ENCODE data around the gene ENTPD3.
"Not testable (repeated sequence)": the region's sequence is repeated elsewhere in the genome, so short reads cannot be mapped to it uniquely, and the experiment has no call there.

Gene ENTPD3

DNA sequence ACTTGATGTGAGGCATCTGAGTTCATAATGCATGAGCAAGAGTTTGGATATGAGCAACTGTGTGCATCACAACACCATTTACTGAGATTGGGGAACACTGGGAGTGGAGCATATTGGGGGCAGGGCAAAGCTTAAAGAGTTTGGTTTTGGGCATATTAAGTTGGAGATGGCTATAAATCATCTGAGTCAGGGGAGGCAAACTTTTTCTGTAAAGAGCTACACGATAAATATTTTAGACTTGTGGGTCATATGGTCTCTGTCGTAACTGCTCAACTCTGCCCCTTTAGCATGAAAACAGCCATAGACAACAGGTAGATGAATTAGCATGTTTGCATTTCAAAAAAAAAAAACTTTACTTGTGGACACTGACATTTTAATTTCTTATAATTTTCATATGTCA is 20.0 kb downstream of the ENTPD3 start:
- DNase-seq (ENCODE audit: low read depth, low spot score): no peak

DNA sequence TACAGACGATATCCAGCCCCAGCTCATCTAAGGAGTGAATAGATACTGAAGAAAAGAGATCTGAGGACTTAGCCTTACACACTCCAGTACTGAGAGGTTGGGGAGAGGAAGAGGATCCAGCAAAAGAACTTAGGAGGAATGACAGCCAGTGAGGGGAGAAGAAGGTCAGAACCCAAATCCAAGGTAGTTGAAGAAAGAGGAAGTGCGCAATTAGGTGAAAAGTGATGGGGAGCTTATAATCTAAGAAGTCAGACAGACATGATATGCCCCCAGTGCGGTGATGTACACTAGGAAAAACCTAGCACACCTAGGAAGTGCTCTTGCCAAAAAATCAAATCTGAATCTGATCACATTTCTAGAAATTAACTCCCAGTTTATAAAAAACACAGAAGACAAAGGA is 20.6 kb downstream of the ENTPD3 start:
- no peak for DNase-seq (ENCODE audit: low read depth, low spot score)

DNA sequence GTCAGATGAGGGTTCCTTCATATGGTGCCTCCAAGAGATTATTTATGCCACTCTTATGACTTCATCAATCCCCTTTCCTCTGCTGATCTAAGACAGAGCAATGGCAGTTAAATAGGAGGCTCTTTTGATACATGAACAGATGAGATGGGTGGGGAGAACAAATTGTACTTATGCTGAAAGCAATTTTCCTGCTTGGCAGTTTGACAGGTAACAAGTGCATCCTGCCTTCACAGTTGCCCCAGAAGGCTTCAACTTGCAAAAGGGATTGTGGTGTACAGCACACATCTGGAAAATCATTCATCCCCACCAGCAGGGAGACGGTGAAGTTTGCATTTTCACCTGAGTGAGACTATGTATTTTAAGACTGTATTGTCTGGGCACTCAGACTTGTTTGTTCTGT is 27.3 kb downstream of the ENTPD3 start:
- DNase-seq (ENCODE audit: low read depth, low spot score): no peak

DNA sequence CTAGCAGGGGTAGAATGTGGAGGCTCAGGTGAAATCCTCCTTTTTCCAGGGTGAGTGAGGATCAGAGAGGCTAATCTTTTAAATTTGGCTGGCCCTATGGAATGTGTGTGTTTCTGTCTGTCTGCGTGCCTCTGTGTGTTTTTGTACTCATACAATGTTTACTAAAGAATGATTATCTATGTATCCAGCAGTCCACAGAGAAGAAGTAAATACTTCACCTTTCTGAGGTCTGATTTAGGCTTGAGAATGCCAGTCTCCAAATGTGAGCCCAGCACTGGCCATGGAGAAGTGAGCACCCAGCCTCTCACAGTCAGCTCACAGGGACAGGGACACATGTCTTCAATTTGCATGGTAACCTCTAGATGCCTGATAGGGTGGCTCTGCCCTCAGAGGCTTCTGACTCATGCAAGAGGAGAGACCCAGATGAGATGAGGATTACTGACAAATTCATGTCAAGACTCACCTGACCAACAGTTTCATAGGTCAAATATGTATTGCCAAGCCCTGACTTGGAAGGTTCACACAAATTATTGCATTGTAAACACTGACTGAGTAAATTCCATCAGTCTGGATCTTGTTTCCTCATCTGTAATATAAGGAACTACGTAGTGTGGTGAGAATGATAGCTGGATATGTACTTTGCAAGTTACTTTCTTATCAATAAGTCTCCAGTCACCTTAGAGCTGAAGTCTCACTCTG is 31.0 kb downstream of the ENTPD3 start:
- no peak for DNase-seq (ENCODE audit: low read depth, low spot score)

DNA sequence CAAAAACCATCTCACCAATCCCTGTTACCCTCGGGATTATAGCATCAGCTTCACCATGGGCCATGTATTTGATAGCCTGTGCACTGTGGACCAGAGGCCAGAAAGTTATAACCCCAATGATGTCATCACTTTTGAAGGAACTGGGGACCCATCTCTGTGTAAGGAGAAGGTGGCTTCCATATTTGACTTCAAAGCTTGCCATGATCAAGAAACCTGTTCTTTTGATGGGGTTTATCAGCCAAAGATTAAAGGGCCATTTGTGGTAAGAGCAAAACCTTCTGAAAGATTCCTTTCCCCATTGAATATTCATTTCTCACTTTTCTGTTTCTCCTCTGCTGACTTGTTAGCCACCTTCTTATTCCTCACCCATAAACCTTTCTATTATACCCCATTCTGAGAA is 35.9 kb downstream of the ENTPD3 start:
- DNase-seq (ENCODE audit: low read depth, low spot score): no peak

DNA sequence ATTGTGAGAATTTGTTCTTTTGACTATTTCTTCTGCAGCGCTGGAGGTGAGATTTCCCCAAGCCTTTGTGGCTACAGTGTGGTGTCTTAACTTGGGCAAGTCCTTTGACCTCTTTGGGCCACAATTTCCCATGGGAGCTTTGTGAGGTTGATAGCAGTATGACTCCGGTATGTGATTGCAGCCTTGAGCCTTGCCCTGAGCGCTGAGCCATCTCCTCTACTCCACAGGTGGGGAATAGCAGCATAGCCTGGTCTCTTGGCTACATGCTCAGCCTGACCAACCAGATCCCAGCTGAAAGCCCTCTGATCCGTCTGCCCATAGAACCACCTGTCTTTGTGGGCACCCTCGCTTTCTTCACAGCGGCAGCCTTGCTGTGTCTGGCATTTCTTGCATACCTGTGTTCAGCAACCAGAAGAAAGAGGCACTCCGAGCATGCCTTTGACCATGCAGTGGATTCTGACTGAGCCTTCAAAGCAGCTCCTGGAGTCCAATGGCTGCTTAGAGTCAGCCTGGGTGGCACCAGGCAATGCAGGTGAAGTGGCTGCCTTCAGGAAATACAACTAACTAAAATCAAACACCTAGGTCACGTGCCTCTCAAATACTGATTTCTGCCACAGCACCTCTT is 40.2 kb downstream of the ENTPD3 start:
- DNase-seq (ENCODE audit: low read depth, low spot score): no peak

DNA sequence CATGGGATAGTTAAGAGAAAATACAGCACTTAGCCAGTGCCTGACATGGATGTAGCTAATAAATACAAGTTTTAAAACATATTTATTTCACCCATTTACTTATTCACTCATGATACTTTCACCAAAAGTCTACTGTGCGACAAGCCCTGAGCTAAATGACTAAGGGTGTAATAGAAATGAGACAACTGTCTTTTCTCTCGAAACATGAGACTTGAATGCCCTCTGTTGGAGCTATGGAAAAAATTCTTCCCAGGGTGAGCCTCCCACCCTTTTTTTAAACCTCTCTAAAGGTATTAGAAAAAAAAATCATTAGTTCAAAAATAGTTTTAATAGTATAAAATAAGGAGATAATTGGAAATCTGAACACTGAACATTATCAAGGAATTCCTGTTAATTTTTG is 45.8 kb downstream of the ENTPD3 start:
- no peak for DNase-seq (ENCODE audit: low read depth, low spot score)

DNA sequence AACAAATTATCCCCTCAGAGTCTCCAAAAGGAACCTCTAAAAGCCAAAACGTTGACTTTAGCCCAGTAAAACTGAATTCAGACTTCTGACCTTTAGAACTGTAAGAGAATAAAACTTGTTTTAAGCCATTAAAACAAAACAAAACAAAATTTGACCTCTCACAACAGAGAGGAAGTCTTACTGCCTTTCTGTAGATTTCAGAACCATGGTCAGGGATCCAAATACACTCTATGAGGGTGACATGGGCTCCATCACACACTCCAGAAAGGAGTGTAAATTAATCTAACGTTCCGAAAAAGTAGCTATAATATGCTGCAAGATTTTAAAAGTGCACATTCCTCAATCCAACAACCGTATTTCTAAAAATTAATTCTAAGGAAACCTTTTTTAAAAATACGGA is 50.9 kb downstream of the ENTPD3 start:
- peak; percentile 23 for DNase-seq (ENCODE audit: low read depth, low spot score)

DNA sequence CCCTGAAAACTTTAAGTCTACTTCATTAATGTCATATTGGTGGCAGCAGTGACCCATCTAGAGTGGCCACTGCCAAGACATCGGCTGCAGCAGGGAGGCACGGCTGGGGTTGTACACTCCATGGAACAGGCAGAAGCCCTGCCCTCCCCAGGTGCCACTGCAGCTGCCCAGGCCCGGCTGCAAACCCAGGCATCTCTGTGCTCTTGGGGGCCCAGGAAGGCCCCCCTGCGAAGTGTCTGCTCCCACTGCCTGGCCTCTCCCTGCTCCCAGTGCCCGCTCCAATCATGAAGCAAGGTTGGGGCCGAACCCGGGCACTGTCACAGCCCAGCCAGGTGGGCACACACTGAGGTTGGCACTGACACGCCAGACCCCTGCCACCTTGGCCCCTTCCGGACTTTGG is 58.1 kb downstream of the ENTPD3 start:
- no peak for DNase-seq (ENCODE audit: low read depth, low spot score)

DNA sequence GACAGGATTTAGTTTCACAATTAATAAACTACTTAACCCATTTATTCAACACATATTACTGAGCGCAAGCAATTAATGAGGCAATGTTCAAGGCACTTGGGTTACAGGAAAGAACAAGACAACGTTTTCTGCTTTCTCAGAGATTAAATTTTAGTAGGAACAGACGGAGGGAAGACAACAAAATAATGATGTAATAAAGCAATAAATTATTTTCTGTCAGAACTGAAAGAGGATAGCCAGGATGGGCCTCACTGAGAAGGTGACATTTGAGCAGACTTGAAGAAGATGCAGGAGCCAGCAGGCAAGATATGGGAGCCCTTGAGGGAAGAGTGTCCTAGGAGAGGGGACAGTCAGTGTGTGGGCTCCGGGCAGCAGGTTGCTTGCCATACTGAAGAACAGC is 58.9 kb downstream of the ENTPD3 start:
- no peak for DNase-seq (ENCODE audit: low read depth, low spot score)

DNA sequence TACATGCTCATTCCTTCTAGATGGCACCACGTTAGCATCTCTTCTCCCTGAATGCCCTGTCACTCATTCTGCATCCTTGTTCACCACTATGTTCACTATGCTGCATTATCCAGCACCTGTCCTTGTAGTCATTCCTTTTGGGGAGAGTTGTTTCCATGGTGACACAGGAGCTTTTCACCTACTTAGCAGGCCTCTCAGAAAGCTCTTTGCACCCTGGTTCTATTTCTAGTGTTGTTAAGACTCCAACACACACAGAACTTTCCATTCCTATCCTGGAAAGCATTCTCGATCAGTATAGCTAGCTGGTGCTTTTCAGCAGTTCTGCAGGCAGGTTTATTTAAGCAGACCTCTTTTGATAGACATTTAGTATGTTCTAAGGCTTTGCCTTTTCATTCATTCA is 63.5 kb downstream of the ENTPD3 start:
- no peak for DNase-seq (ENCODE audit: low read depth, low spot score)

DNA sequence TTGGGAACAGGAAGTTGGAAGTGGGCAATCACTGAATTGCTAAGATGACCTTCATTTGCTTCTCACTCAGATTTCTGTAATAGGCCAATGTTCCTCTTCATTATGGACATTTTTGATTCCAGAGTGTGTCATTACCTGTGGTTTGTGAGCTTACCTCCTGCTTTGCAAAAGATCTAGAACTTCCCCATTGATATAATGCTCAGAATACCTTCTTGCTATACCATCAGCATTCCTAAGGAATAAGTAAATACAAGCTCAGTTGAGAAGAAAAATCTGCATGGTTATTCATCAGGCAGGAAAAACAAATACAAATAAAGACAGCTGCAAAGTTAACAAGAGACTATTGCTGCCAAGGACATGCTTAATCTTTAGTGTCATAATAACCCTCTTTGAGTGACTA is 64.6 kb downstream of the ENTPD3 start:
- DNase-seq (ENCODE audit: low read depth, low spot score): peak; percentile 20

DNA sequence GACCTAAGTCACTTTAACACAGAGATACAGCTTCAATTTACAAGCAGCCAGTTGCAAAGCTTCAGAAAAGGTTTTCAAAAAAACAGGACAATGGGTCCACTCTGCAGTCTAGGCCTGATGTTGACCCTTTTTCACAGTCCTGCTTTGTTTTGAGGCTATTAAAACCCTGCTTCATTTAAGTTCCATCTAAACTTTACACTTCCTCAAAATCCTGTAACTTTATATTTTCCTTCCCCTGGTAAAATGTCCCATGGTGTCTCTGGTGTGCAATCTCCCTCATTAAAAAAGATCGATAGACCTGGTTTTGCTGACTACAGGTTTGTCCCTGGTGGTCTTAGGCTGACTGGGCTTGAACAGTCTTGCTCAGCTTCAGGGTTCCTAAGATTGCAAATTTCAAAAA is 65.1 kb downstream of the ENTPD3 start:
- no peak for DNase-seq (ENCODE audit: low read depth, low spot score)

DNA sequence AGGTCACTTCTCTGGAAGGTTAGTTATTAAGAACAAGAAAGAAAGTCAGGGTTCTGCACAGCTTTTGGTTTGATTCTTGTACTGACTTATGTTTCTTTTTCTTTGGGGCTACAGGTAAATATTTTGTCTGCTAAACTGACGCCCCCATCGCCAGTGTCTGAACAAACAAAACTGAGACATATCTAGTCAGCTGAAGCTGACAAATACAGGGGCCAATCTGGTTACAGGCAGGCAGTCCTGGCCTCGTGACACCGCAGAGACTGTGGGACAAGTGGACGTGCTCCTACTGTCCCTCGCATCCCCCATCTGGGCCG is 65.5 kb downstream of the ENTPD3 start:
- no peak for DNase-seq (ENCODE audit: low read depth, low spot score)

DNA sequence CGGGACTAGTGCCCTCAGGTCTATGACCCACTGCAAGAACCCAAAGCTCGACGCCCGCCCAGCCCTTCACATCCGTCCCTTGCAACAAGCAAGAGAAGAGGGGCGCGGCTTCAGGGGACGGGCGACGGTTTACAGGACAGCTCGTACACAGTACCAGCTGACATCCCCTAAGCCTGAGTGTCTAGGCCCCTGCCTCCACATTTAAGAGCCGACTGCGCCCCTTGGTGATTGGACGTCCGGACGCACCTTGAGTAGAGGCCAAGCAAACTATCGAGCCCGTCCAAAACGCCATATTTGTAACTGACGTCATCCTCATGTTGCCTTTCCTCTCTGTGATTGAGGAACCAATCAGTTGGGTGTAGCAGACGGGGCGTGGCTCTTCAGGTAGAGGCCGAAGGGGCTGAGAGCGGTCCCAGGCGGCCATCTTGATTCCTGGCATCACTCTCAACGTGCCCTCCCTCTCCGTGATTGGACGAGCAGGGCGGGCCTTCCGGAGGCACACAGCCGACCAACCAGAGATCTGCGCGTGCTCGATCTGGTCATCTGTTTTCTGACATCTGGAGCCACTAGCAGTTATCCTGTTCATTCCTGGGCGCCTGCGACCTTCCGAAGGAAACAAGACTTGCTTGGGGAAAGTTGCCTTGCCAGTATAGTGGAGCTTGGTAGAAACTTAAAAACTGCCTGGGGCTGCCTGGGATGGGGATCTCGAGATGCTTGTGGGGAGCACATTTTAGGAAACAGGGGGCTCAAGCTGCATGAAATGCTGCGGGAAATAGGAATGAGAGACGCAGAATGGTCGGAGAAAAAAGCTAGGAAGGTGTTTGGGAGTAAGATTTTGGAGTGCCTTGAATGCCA is 66.1 kb downstream of the ENTPD3 start:
- peak; percentile 99 for DNase-seq (ENCODE audit: low read depth, low spot score)

DNA sequence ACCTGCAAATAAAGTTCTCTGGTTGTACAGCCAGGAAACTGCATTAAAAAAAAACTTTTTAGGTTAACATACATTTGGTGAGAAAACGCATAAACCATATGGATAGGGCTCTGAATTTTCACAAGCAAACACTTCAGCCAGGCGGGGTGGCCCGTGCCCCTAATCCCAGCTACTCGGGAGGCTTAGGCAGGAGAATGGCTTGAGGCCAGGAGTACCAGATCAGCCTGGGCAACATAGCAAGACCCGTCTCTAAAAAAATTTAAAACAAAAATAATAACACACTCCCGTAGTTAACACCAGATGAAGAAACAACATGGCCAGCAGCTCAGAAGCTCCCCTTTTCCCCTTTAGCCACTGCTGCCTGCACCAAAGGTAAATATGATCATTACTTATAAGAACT is 66.9 kb downstream of the ENTPD3 start:
- DNase-seq (ENCODE audit: low read depth, low spot score): no peak

DNA sequence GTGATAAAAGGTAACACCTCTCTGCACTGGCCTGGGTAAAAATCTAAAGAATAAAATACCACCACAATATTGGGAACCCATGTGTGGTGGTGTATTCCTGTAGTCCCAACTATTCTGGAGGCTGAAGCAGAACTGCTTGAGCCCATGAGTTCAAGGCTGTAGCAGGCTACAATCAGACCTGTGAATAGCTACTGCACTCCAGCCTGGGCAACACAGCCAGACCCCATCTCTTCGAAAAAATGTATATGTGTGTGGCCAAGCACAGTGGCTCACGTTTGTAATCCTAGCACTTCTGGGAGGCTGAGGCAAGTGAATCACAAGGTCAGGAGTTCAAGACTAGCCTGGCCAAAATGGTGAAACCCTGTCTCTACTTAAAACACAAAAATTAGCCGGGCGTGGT is 68.3 kb downstream of the ENTPD3 start:
- DNase-seq (ENCODE audit: low read depth, low spot score): no peak

DNA sequence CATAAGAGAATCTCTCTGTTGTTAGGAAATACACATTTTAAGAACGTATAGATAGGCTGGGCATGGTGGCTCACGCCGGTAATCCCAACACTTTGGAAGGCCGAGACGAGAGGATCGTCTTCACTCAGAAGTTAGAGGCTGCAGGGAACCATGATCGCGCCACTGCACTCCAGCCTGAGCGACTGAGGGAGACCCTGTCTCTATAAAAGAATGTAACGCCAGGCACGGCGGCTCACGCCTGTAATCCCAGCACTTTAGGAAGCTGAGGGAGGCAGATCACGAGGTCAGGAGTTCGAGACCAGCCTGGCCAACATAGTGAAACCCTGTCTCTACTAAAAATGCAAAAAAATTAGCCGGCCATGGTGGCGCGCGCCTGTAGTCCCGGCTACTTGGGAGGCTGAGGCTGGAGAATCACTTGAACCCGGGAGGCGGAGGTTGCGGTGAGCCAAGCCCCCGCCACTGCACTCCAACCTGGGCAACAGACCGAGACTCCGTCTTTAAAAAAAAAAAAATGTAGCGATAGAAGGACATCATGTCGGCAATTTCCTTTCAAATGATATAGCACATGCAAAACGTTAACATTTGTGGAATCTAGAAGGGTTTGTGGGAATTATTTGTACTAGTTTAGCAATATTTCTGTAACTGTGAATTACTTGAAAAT is 69.4 kb downstream of the ENTPD3 start:
- no peak for DNase-seq (ENCODE audit: low read depth, low spot score)

DNA sequence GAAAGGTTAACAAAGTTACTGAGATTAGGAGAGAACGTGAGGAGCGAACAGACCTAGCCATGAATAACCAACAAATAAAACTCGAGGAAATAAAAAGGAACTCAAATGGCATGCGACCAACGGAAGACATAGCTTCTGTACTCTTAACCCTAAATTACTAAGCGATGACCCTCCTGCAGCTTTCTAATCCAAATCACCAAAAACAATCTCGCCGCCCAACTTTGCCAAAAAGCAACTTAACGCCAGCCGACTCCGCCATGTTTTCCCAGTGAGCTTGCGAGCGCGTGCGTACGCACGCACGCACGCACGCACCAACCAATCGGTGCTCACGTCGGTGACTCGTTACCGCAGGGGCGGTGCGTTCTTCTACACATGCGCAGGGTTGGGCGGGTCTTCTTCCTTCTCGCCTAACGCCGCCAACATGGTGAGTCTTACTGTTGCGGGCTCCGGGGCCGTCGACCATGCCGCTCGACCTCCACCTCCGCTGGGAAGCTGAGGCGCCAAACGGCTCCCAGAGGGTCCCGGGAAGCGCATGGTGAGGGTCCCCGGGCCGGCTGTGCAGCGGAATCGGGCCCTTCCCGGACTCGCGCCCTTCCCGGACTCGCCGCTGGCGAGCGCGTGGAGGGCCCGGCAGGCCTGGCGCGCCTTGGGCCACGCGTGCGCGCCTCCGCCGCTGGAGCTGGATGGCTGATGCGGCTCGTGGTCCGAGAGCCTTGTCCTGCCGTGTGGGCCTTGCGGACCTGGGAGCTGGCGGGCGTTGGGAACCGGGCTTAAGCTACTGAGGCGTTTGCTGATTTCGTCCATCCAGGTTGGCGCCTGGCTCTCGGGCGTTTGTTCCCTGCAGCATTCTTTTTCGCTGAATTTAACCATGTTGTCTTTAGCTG is 70.2 kb downstream of the ENTPD3 start, which contains the start of gene RPL14:
Gene RPL14 (plus strand): TSS at position 400 of the 884 bp plus-strand sequence. CDS start 133 bp downstream, at position 533.
- peak; percentile 98 for DNase-seq (ENCODE audit: low read depth, low spot score)

DNA sequence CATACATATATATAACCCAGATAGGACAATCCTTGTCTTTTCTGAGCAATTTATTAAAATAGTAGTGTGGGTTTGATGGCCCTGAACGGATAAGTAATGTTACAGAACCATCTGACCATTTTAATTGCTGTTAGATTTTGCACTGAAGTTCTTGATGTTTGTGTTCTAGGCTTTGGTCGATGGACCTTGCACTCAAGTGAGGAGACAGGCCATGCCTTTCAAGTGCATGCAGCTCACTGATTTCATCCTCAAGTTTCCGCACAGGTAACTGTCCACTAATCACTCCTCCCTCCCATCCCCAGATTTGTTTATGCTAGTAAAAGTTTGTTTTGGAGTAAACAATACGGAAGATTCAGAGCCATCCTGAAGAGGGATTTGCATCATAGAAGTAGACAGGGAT is 71.5 kb downstream of the ENTPD3 start:
- DNase-seq (ENCODE audit: low read depth, low spot score): no peak

DNA sequence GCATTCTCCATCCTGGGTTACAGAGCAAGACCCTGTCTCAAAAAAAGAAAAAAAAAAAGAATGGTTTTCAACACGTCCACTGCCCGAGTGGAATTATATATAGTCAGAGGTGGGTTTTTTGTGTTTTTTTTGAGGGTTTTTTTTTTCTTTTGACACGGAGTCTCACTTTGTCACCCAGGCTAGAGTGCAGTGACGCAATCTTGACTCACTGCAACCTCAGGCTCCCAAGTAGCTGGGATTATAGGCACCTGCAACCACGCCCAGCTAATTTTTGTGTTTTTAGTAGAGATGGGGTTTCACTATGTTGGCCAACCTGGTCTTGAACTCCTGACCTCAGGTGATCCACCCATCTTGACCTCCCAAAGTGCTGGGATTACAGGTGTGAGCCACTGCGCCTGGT is 73.5 kb downstream of the ENTPD3 start:
- not testable (repeated sequence) for DNase-seq (ENCODE audit: low read depth, low spot score)
